C4-2B (cell line): ENCODE measurements around the gene TSHR.

Source experiments
- ZFX ChIP-seq: fragments of 450-650 bp; IDR thresholded peaks from 2 replicates; pipeline ENCODE4 v1.6.1; 2017
- TF ChIP-seq, protein P1 (sequence below): fragments of 450-650 bp; conservative IDR thresholded peaks from 2 replicates; pipeline ENCODE4 v1.5.1; 2017; ENCODE audit warnings: mild to moderate bottlenecking

DNA sequence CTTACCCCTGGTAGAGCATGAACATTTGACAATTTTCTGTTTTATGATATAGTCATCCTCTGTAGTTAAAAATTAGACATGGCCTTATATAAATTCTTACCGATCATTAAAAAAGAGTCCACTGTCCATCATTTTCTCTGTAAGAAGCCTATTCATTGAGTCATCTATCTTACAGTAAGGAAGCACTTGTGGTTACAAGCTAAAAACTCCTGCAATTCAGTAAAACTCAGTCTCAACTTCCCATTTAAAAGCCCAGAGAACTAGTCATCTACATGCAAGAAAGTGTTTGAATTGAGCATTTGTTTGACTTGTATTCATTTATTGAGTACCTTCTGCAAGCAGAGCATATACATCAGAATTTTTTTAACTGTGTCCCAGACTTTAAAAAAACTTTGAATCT is 202.0 kb downstream of the TSHR start:
- TF ChIP-seq, protein P1, sequence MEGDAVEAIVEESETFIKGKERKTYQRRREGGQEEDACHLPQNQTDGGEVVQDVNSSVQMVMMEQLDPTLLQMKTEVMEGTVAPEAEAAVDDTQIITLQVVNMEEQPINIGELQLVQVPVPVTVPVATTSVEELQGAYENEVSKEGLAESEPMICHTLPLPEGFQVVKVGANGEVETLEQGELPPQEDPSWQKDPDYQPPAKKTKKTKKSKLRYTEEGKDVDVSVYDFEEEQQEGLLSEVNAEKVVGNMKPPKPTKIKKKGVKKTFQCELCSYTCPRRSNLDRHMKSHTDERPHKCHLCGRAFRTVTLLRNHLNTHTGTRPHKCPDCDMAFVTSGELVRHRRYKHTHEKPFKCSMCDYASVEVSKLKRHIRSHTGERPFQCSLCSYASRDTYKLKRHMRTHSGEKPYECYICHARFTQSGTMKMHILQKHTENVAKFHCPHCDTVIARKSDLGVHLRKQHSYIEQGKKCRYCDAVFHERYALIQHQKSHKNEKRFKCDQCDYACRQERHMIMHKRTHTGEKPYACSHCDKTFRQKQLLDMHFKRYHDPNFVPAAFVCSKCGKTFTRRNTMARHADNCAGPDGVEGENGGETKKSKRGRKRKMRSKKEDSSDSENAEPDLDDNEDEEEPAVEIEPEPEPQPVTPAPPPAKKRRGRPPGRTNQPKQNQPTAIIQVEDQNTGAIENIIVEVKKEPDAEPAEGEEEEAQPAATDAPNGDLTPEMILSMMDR: no peak
- no peak for TF ChIP-seq ZFX
